ENCODE data around the gene SUGCT. TPM values are rescaled to one million over a fixed set of nuclear protein-coding genes. Genes with fewer than 3 reads are reported as not detected.
A peak's percentile ranks its signal among the peaks of the same experiment; 100 is the strongest.

SUGCT gene
- total and polyA plus RNA-seq, 2 of the 13 experiments (the other 11 are each of a cell fraction or from before 2014, with no cell fraction given), result 10.1 to 22.2 TPM

DNA sequence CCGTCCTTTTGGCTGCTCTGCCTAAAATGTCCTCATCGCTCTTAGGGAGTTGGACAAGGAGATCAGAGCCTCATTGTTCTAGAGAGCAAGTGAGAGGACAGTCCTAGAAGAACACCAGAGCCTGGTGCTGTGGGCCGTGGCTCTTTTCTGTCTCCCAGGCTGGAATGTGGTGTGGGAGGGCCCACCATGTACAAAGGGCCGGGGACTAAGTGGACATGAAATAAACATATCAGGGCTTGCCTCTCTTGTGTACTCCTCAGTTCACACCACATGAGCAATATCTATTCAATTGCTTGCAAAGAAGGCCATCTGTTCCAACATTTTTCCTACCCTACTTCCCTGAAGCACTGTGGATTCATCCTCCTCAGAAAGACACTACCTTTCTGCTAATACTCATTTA is 510.4 kb downstream of the SUGCT start:
- WGBS (ENCODE audit: low lambda C conversion rate), result 80% methylated on average over 4 of the region's 4 CpGs
- Histone ChIP-seq H4K20me1 (ENCODE audit: insufficient read depth, low read length) (no peaks in the 10 kb centered on the region), H3K4me2 (ENCODE audit: low read depth, low read length) (no peak overlapping the region; the same call in 1 of the 2 replicates), H3K9me3 (ENCODE audit: low read length) (no peaks in the 10 kb centered on the region), H3K9ac (ENCODE audit: insufficient read depth, low read depth, low read length) (no peak overlapping the region), H3K79me2 (ENCODE audit: insufficient read depth, low read length) (no peaks in the 10 kb centered on the region), H3K4me3 (replicated peaks in 1 of 3; ENCODE audit: insufficient read depth in 1 of 3, low read depth in 2 of 3, low read length in 3 of 3) (no peak overlapping the region), H3K4me1 (ENCODE audit: insufficient read depth, low read length) (peaks cover 35% of the 10 kb centered on the region), H3K36me3 (replicated peaks in 1 of 2; ENCODE audit: control insufficient read depth in 1 of 2, insufficient read depth in 2 of 2, low read length in 2 of 2) (no peaks in the 10 kb centered on the region), H3K27me3 (ENCODE audit: control insufficient read depth in 1 of 2, insufficient read depth in 2 of 2, low read length in 2 of 2) (no peaks in the 10 kb centered on the region), H2AFZ (ENCODE audit: low read length) (no peak overlapping the region), H3K27ac (ENCODE audit: extremely low read length, insufficient read depth, low read length) (no peak overlapping the region)
- no peak for TF ChIP-seq BCL6 (CRISPR knock-in tag; IDR thresholded peaks at IDR 0.05)
- TF ChIP-seq MIER2 (CRISPR knock-in tag; IDR thresholded peaks at IDR 0.05), result no peak
- no peak for TF ChIP-seq RELA (CRISPR knock-in tag; IDR thresholded peaks at IDR 0.05)
- TF ChIP-seq ZNF550 (CRISPR knock-in tag; IDR thresholded peaks at IDR 0.05; ENCODE audit: borderline replicate concordance), result no peak
- CTCF ChIA-PET (ENCODE audit: low intra/inter-chr PET ratio, low total read pairs), result no interaction called here
- no TSS peak for BruUV-seq (replicated peaks)
- intact Hi-C loops (cut with micrococcal nuclease; ENCODE audit: unreplicated experiment) (no loop called here), in situ Hi-C loops (cut with HindIII; ENCODE audit: extremely low pct_ligation_motif_present, low pct_unique_long_range_greater_than_20kb) (no loop called here)
- DNase-seq (ENCODE audit: low spot score) (no peak), FAIRE-seq (no peak), ATAC-seq (peak; percentile 35; the same call in 2 of the 3 replicates)
- POLR2A ChIA-PET, result no interaction called here

DNA sequence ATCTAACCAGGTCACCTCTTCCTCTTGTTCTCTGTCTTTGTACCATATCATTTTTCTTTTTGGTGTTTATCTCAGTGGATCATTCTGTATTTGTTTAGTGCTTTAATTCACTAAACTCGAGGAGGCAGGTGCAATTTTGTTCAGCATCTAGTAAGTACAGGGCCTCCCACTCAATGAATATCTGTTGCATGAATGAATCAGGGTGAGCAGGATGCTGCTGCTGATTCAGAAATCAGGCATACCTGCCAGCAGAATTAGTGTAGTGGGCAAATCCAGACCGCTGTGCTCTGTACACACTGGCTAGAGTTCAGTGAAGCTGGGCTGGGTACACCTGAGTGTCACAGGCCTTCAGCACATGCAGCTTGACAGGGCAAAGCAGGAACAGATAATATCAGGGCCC is 511.9 kb downstream of the SUGCT start:
- no peaks in the 10 kb centered on the region for H3K27me3 ChIP-seq (ENCODE audit: control insufficient read depth in 1 of 2, insufficient read depth in 2 of 2, low read length in 2 of 2)
- POLR2A ChIA-PET, result no interaction called here
- no peaks in the 10 kb centered on the region for H3K9me3 ChIP-seq (ENCODE audit: low read length)
- BruUV-seq (replicated peaks), result no TSS peak
- in situ Hi-C loops (cut with HindIII; ENCODE audit: extremely low pct_ligation_motif_present, low pct_unique_long_range_greater_than_20kb), result no loop called here
- H3K4me2 ChIP-seq (ENCODE audit: low read depth, low read length), result no peak overlapping the region
- H3K4me1 ChIP-seq (ENCODE audit: insufficient read depth, low read length), result peaks cover 25% of the 10 kb centered on the region
- no peaks in the 10 kb centered on the region for H3K79me2 ChIP-seq (ENCODE audit: insufficient read depth, low read length)
- WGBS (ENCODE audit: low lambda C conversion rate), result 67% methylated on average over 2 of the region's 2 CpGs
- CTCF ChIA-PET (ENCODE audit: low intra/inter-chr PET ratio, low total read pairs), result no interaction called here
- H3K36me3 ChIP-seq (replicated peaks in 1 of 2; ENCODE audit: control insufficient read depth in 1 of 2, insufficient read depth in 2 of 2, low read length in 2 of 2), result no peaks in the 10 kb centered on the region
- H3K9ac ChIP-seq (ENCODE audit: insufficient read depth, low read depth, low read length), result no peak overlapping the region
- no peak for FAIRE-seq
- H2AFZ ChIP-seq (ENCODE audit: low read length), result no peak overlapping the region
- H3K27ac ChIP-seq (ENCODE audit: extremely low read length, insufficient read depth, low read length), result no peak overlapping the region
- ATAC-seq, result no peak
- no peaks in the 10 kb centered on the region for H4K20me1 ChIP-seq (ENCODE audit: insufficient read depth, low read length)
- H3K4me3 ChIP-seq (replicated peaks in 1 of 3; ENCODE audit: insufficient read depth in 1 of 3, low read depth in 2 of 3, low read length in 3 of 3), result no peak overlapping the region
- intact Hi-C loops (cut with micrococcal nuclease; ENCODE audit: unreplicated experiment), result no loop called here
- DNase-seq (ENCODE audit: low spot score), result no peak
- TF ChIP-seq ZBTB8A (CRISPR knock-in tag; IDR thresholded peaks at IDR 0.05; ENCODE audit: borderline replicate concordance, low read depth), result no peak
- TF ChIP-seq SIN3A (IDR thresholded peaks at IDR 0.05; ENCODE audit: borderline replicate concordance, low read depth, low read length), result no peak
- no peak for TF ChIP-seq NFE2 (CRISPR knock-in tag; IDR thresholded peaks at IDR 0.05)
- no peak for TF ChIP-seq ZNF382 (CRISPR knock-in tag; IDR thresholded peaks at IDR 0.05; ENCODE audit: borderline replicate concordance)
- TF ChIP-seq, protein P1, sequence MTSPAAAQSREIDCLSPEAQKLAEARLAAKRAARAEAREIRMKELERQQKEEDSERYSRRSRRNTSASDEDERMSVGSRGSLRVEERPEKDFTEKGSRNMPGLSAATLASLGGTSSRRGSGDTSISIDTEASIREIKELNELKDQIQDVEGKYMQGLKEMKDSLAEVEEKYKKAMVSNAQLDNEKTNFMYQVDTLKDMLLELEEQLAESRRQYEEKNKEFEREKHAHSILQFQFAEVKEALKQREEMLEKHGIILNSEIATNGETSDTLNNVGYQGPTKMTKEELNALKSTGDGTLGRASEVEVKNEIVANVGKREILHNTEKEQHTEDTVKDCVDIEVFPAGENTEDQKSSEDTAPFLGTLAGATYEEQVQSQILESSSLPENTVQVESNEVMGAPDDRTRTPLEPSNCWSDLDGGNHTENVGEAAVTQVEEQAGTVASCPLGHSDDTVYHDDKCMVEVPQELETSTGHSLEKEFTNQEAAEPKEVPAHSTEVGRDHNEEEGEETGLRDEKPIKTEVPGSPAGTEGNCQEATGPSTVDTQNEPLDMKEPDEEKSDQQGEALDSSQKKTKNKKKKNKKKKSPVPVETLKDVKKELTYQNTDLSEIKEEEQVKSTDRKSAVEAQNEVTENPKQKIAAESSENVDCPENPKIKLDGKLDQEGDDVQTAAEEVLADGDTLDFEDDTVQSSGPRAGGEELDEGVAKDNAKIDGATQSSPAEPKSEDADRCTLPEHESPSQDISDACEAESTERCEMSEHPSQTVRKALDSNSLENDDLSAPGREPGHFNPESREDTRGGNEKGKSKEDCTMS (CRISPR knock-in tag; conservative IDR thresholded peaks at IDR 0.05), result no peak
- TF ChIP-seq KLF6 (CRISPR knock-in tag; IDR thresholded peaks at IDR 0.05), result no peak
- no peak for TF ChIP-seq ZNF432 (CRISPR knock-in tag; IDR thresholded peaks at IDR 0.05; ENCODE audit: borderline replicate concordance)
- TF ChIP-seq ARHGAP35 (CRISPR knock-in tag; IDR thresholded peaks at IDR 0.05; ENCODE audit: borderline replicate concordance), result no peak
- no peak for TF ChIP-seq KDM5A (IDR thresholded peaks at IDR 0.05; ENCODE audit: borderline replicate concordance, low read length)
- TF ChIP-seq, protein P2, sequence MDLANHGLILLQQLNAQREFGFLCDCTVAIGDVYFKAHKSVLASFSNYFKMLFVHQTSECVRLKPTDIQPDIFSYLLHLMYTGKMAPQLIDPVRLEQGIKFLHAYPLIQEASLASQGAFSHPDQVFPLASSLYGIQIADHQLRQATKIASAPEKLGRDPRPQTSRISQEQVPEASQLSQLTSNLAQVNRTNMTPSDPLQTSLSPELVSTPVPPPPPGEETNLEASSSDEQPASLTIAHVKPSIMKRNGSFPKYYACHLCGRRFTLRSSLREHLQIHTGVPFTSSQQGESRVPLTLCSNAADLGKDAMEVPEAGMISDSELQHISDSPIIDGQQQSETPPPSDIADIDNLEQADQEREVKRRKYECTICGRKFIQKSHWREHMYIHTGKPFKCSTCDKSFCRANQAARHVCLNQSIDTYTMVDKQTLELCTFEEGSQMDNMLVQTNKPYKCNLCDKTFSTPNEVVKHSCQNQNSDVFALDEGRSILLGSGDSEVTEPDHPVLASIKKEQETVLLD (CRISPR knock-in tag; IDR thresholded peaks at IDR 0.05; ENCODE audit: low read depth), result no peak
- TF ChIP-seq AGO1 (IDR thresholded peaks at IDR 0.05; ENCODE audit: low read depth, low read length, poor library complexity, severe bottlenecking), result no peak
- TF ChIP-seq ZNF772 (CRISPR knock-in tag; IDR thresholded peaks at IDR 0.05), result no peak
